Panc1 (cell line): Measurements from ENCODE around the gene CD300LB. TPM values are rescaled to one million over a fixed set of nuclear protein-coding genes. Genes with fewer than 3 reads are reported as not detected.

Experiments
- ATAC-seq: fragments of 200-7000 bp; cut with Tn5 transposase; 2 replicates; pipeline ENCODE4 v1.9.1; 2020; ENCODE audit warnings: mild to moderate bottlenecking, moderate library complexity
- BruUV-seq: library from RNA; stranded (reverse); fragments of 400-500 nt; replicated peaks from 2 replicates; lab custom pipeline; 2021; lab: Mats Ljungman, UMichigan
- CTCF ChIA-PET: fragments of 300-600 bp; sonication (Branson Sonifier 250); formaldehyde crosslinking; loops from one replicate; lab custom pipeline; 2022; ENCODE audit warnings: antibody characterized with exemption; lab: Charles Lee
- POLR2A ChIA-PET: fragments of 300-600 bp; sonication (Branson Sonifier 250); formaldehyde crosslinking; loops from one replicate; lab custom pipeline; 2022; ENCODE audit warnings: antibody characterized with exemption; lab: Charles Lee
- DNase-seq: peaks from one replicate; pipeline ENCODE4 v3.0.0-alpha.2; 2010; ENCODE audit warnings: low read depth, low spot score
- H3K27ac ChIP-seq: 2 replicates; pipeline ENCODE4 v1.5.1; 2011; ENCODE audit warnings: mild to moderate bottlenecking, low read length, inconsistent platforms
- H3K27me3 ChIP-seq: fragments of 200-500 bp; sonication (Bioruptor generic); 2 replicates; pipeline ENCODE4 v1.6.0; 2014; ENCODE audit warnings: low read length, inconsistent platforms; ENCODE audit not compliant: control insufficient read depth, insufficient read depth
- H3K36me3 ChIP-seq: fragments of 200-500 bp; sonication (Bioruptor generic); 2 replicates; pipeline ENCODE4 v1.5.1; 2014; ENCODE audit warnings: inconsistent platforms, mild to moderate bottlenecking, low read length, moderate library complexity; ENCODE audit not compliant: control insufficient read depth, insufficient read depth
- H3K4me1 ChIP-seq: 2 replicates; pipeline ENCODE4 v1.5.1; 2011; ENCODE audit warnings: inconsistent platforms, mild to moderate bottlenecking, low read length, moderate library complexity; ENCODE audit not compliant: control insufficient read depth, insufficient read depth
- H3K4me3 ChIP-seq, 2 experiments: 2 replicates each; pipeline ENCODE4 v1.5.1; 2011 to 2012; ENCODE audit warnings: low read depth in 2 of 2, low read length in 2 of 2, mild to moderate bottlenecking in 2 of 2, inconsistent platforms in 1 of 2, moderate library complexity in 1 of 2
- H3K9me3 ChIP-seq: fragments of 200-500 bp; sonication (Bioruptor generic); 2 replicates; pipeline ENCODE4 v1.5.1; 2014; ENCODE audit warnings: low read depth, mild to moderate bottlenecking, inconsistent platforms, low read length, moderate library complexity; ENCODE audit not compliant: control insufficient read depth, insufficient read depth
- POLR2AphosphoS5 ChIP-seq: IDR thresholded peaks from 2 replicates; pipeline ENCODE4 v1.6.1; 2012; ENCODE audit warnings: mild to moderate bottlenecking, low read depth, low read length, moderate library complexity
- SIN3A ChIP-seq: IDR thresholded peaks from 2 replicates; pipeline ENCODE4 v1.6.1; 2012; ENCODE audit warnings: low read depth, mild to moderate bottlenecking, low read length, moderate library complexity, borderline replicate concordance; ENCODE audit not compliant: insufficient read depth
- TCF7L2 ChIP-seq: IDR thresholded peaks from 2 replicates; pipeline ENCODE4 v1.6.1; 2011; ENCODE audit warnings: mild to moderate bottlenecking, low read depth, low read length, inconsistent platforms
- in situ Hi-C: cut with HindIII; loops from 2 replicates; pipeline ENCODE4 v1.10.0; 2016; ENCODE audit warnings: low sequenced_read_pairs, low pct_unique_long_range_greater_than_20kb
- intact Hi-C: fragments of 100-400 bp; cut with micrococcal nuclease; formaldehyde crosslinking; loops from one replicate; pipeline ENCODE4 v1.10.0; 2022; ENCODE audit not compliant: unreplicated experiment
- total RNA-seq: library from RNA; stranded (reverse); gene quantifications from one replicate; pipeline ENCODE4 v1.2.1, GENCODE V29; 2021; ENCODE audit not compliant: unreplicated experiment
- TF ChIP-seq, protein P1 (sequence below), 2 experiments: IDR thresholded peaks; 2 replicates each; pipeline ENCODE4 v1.6.1; 2011 to 2012; ENCODE audit warnings: low read depth in 2 of 2, control low read depth in 1 of 2, low read length in 1 of 2, mild to moderate bottlenecking in 1 of 2, moderate library complexity in 1 of 2; ENCODE audit not compliant: insufficient read depth in 1 of 2
- TF ChIP-seq, protein P2 (sequence below): fragments of 450-650 bp; IDR thresholded peaks from 2 replicates; pipeline ENCODE4 v1.5.1; 2017; ENCODE audit warnings: mild to moderate bottlenecking

The CD300LB gene
- total RNA-seq, 1 experiment from 2014 or later: not detected

DNA sequence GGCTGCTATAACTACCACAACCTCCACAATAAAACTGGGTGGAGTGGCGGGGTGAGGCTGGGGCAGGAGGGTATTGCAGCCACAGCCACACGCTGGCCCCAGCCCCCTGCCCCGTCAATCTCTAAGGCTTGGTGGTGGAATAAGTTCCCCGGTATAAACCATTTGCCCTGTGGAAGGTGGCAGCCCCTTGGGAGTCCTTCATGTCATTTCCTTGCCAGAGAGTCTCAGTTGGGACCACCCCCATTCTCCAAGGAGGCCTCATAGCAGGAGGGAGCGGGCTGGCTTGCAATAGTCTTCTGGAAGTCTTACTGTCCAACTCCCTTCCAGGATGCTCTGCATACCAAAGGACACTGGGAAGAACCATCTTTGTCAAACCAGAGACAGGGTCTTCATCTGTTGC, 45.4 kb downstream of the CD300LB start:
- TF ChIP-seq, protein P1, sequence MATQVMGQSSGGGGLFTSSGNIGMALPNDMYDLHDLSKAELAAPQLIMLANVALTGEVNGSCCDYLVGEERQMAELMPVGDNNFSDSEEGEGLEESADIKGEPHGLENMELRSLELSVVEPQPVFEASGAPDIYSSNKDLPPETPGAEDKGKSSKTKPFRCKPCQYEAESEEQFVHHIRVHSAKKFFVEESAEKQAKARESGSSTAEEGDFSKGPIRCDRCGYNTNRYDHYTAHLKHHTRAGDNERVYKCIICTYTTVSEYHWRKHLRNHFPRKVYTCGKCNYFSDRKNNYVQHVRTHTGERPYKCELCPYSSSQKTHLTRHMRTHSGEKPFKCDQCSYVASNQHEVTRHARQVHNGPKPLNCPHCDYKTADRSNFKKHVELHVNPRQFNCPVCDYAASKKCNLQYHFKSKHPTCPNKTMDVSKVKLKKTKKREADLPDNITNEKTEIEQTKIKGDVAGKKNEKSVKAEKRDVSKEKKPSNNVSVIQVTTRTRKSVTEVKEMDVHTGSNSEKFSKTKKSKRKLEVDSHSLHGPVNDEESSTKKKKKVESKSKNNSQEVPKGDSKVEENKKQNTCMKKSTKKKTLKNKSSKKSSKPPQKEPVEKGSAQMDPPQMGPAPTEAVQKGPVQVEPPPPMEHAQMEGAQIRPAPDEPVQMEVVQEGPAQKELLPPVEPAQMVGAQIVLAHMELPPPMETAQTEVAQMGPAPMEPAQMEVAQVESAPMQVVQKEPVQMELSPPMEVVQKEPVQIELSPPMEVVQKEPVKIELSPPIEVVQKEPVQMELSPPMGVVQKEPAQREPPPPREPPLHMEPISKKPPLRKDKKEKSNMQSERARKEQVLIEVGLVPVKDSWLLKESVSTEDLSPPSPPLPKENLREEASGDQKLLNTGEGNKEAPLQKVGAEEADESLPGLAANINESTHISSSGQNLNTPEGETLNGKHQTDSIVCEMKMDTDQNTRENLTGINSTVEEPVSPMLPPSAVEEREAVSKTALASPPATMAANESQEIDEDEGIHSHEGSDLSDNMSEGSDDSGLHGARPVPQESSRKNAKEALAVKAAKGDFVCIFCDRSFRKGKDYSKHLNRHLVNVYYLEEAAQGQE (IDR thresholded peaks at IDR 0.05; ENCODE audit: insufficient read depth in 1 of 2, low read depth in 2 of 2, low read length in 1 of 2): no peak
- TF ChIP-seq POLR2AphosphoS5: no peak
- intact Hi-C loops (no loop called here), in situ Hi-C loops (no loop called here)
- Histone ChIP-seq H3K9me3 (no peaks in the 10 kb centered on the region), H3K27me3 (no peaks in the 10 kb centered on the region; the same call in none of the 2 replicates), H3K27ac (no peak overlapping the region), H3K4me3 (no peak overlapping the region), H3K36me3 (no peaks in the 10 kb centered on the region), H3K4me1 (no peaks in the 10 kb centered on the region)
- POLR2A ChIA-PET: no interaction called here
- CTCF ChIA-PET: no interaction called here
- no TSS peak for BruUV-seq
- DNase-seq (no peak), ATAC-seq (no peak)

DNA sequence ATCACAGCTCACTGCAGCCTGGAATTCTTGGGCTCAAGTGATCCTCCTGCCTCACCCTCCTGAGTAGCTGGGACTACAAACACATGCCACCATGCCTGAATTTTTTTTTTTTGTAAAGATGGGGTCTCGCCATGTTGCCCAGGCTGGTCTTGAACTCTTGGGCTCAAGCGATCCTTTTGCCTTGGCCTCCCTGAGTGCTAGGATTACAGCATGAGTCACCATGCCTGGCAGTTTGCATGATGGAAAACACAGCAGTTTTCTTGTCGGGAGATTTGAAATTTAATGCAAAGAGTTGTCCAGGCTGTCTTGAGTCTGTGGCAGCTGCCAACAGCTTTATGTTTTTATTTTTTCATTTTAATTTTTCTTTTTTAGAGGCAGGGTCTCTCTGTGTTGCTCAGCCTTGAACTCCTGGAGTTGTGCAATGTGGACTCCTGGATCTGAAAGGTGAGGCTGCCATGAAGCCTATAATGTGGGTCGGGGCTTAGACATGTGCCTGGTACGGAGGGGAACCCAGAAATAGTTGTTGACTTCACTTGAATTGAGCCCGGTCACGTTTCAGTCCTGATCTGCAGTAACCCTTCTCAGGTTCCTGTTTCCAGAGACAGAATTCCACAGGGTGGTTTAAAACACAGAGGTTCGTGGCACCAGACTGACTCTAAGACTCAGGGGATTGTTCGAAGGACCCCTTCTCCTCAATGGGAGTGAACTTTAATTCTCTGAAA, 46.1 kb downstream of the CD300LB start:
- no peak for ATAC-seq
- Histone ChIP-seq H3K4me3 (no peak overlapping the region), H3K27me3 (no peaks in the 10 kb centered on the region; the same call in none of the 2 replicates), H3K9me3 (no peaks in the 10 kb centered on the region), H3K4me1 (no peaks in the 10 kb centered on the region), H3K36me3 (no peaks in the 10 kb centered on the region), H3K27ac (no peak overlapping the region)
- intact Hi-C loops (no loop called here), in situ Hi-C loops (no loop called here)
- POLR2A ChIA-PET: no interaction called here
- CTCF ChIA-PET: no interaction called here
- BruUV-seq: no TSS peak
- TF ChIP-seq POLR2AphosphoS5 (no peak), TCF7L2 (no peak), SIN3A (no peak)
- TF ChIP-seq, protein P1 (IDR thresholded peaks at IDR 0.05; ENCODE audit: insufficient read depth in 1 of 2, low read depth in 2 of 2, low read length in 1 of 2): no peak
- TF ChIP-seq, protein P2, sequence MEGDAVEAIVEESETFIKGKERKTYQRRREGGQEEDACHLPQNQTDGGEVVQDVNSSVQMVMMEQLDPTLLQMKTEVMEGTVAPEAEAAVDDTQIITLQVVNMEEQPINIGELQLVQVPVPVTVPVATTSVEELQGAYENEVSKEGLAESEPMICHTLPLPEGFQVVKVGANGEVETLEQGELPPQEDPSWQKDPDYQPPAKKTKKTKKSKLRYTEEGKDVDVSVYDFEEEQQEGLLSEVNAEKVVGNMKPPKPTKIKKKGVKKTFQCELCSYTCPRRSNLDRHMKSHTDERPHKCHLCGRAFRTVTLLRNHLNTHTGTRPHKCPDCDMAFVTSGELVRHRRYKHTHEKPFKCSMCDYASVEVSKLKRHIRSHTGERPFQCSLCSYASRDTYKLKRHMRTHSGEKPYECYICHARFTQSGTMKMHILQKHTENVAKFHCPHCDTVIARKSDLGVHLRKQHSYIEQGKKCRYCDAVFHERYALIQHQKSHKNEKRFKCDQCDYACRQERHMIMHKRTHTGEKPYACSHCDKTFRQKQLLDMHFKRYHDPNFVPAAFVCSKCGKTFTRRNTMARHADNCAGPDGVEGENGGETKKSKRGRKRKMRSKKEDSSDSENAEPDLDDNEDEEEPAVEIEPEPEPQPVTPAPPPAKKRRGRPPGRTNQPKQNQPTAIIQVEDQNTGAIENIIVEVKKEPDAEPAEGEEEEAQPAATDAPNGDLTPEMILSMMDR: no peak
- no peak for DNase-seq
